Neuronal stem cell (in vitro differentiated cells): ENCODE data around the gene MYZAP.

ENCODE experiments used
- DNase-seq: peaks from one replicate; pipeline ENCODE4 v3.0.0-alpha.2; 2013; ENCODE audit warnings: low spot score
- H2AFZ ChIP-seq: one replicate; pipeline ENCODE4 v1.6.1; 2013; ENCODE audit warnings: mild to moderate bottlenecking, low read length, inconsistent platforms
- H2AK5ac ChIP-seq: 2 replicates; pipeline ENCODE4 v1.6.1; 2013; ENCODE audit warnings: low read depth, mild to moderate bottlenecking, inconsistent platforms, low read length, moderate library complexity, mixed read lengths
- H2BK120ac ChIP-seq: 2 replicates; pipeline ENCODE4 v1.6.1; 2013; ENCODE audit warnings: low read depth, mild to moderate bottlenecking, inconsistent platforms, low read length, moderate library complexity, mixed read lengths
- H2BK12ac ChIP-seq: one replicate; pipeline ENCODE4 v1.6.1; 2013; ENCODE audit warnings: low read length, inconsistent platforms
- H2BK15ac ChIP-seq: 2 replicates; pipeline ENCODE4 v1.6.1; 2013; ENCODE audit warnings: mild to moderate bottlenecking, low read length, inconsistent platforms, mixed read lengths
- H2BK5ac ChIP-seq: one replicate; pipeline ENCODE4 v1.6.1; 2013; ENCODE audit warnings: inconsistent platforms, mild to moderate bottlenecking, low read length, moderate library complexity
- H3K14ac ChIP-seq: one replicate; pipeline ENCODE4 v1.6.1; 2013; ENCODE audit warnings: low read length, inconsistent platforms
- H3K18ac ChIP-seq: 2 replicates; pipeline ENCODE4 v1.6.1; 2013; ENCODE audit warnings: low read length, inconsistent platforms
- H3K23ac ChIP-seq: 2 replicates; pipeline ENCODE4 v1.6.1; 2013; ENCODE audit warnings: low read depth, mild to moderate bottlenecking, mixed read lengths, low read length, inconsistent platforms; ENCODE audit not compliant: poor library complexity
- H3K27ac ChIP-seq: replicated peaks from 3 replicates; pipeline ENCODE4 v1.5.1; 2013; ENCODE audit warnings: low read length, inconsistent platforms
- H3K27me3 ChIP-seq, 3 experiments: 2 replicates each; pipeline ENCODE4 v1.6.1; 2013; ENCODE audit warnings: low read length in 3 of 3, mild to moderate bottlenecking in 2 of 3, inconsistent platforms in 1 of 3, low read depth in 1 of 3, mixed read lengths in 1 of 3, moderate library complexity in 1 of 3; ENCODE audit not compliant: control insufficient read depth in 3 of 3, insufficient read depth in 3 of 3
- H3K36me3 ChIP-seq, 2 donors: replicated peaks in 1 of 2; 2 replicates each; pipeline ENCODE4 v1.6.1; 2013; ENCODE audit warnings: low read length in 2 of 2; ENCODE audit not compliant: control insufficient read depth in 2 of 2, insufficient read depth in 2 of 2
- H3K4ac ChIP-seq: 2 replicates; pipeline ENCODE4 v1.6.1; 2013; ENCODE audit warnings: inconsistent platforms, mild to moderate bottlenecking, low read length, moderate library complexity
- H3K4me1 ChIP-seq, 2 donors: 1 replicate in 1 of 2; 2 replicates in 1 of 2; pipeline ENCODE4 v1.6.1; 2013; ENCODE audit warnings: low read length in 2 of 2, low read depth in 1 of 2; ENCODE audit not compliant: control insufficient read depth in 2 of 2, insufficient read depth in 1 of 2
- H3K4me2 ChIP-seq: one replicate; pipeline ENCODE4 v1.6.1; 2013; ENCODE audit warnings: mild to moderate bottlenecking, low read length, inconsistent platforms; ENCODE audit not compliant: insufficient read depth, poor library complexity, severe bottlenecking
- H3K4me3 ChIP-seq, 2 donors: 2 replicates each; pipeline ENCODE4 v1.5.1; 2013; ENCODE audit warnings: low read length in 2 of 2, mild to moderate bottlenecking in 2 of 2, inconsistent platforms in 1 of 2, moderate library complexity in 1 of 2
- H3K79me1 ChIP-seq: one replicate; pipeline ENCODE4 v1.6.1; 2013; ENCODE audit warnings: low read depth, mild to moderate bottlenecking, inconsistent platforms, low read length, moderate library complexity
- H3K9ac ChIP-seq: one replicate; pipeline ENCODE4 v1.6.1; 2013; ENCODE audit warnings: mild to moderate bottlenecking, low read depth, low read length, inconsistent platforms; ENCODE audit not compliant: poor library complexity
- H3K9me3 ChIP-seq, 2 donors: replicated peaks in 1 of 2; 2 replicates each; pipeline versions ENCODE3 to v1.6.1; 2013; ENCODE audit warnings: low read length in 2 of 2, mild to moderate bottlenecking in 2 of 2, inconsistent platforms in 1 of 2, low read depth in 1 of 2, mixed read lengths in 1 of 2, moderate library complexity in 1 of 2; ENCODE audit not compliant: control insufficient read depth in 2 of 2, insufficient read depth in 1 of 2
- H4K8ac ChIP-seq: one replicate; pipeline ENCODE4 v1.6.1; 2013; ENCODE audit warnings: low read depth, mild to moderate bottlenecking, inconsistent platforms, low read length, moderate library complexity
- H4K91ac ChIP-seq: one replicate; pipeline ENCODE4 v1.6.1; 2013; ENCODE audit warnings: low read length, low read depth, mild to moderate bottlenecking, inconsistent platforms; ENCODE audit not compliant: poor library complexity
- WGBS, 2 donors: extraction: QIAGEN DNeasy Blood & Tissue Kit; methylation state at CpG; one replicate each; pipeline ENCODE4 v1.1.7; 2013; ENCODE audit warnings: missing lambda C conversion rate in 2 of 2, mixed read lengths in 1 of 2; ENCODE audit not compliant: insufficient read length in 2 of 2, insufficient replicate concordance in 1 of 2; ENCODE audit errors: extremely low coverage in 2 of 2; 5-methylcytosine and 5-hydroxymethylcytosine counted together

Gene MYZAP

GRCh38 chr15:57562196-57562769 is 29.4 kb upstream of the MYZAP start:
- H4K8ac ChIP-seq = no peak overlapping the region
- no peak overlapping the region for H2BK12ac ChIP-seq
- H3K18ac ChIP-seq = peak overlapping the region; percentile 59
- no peak overlapping the region for H2AK5ac ChIP-seq
- H3K9ac ChIP-seq = no peak overlapping the region
- H3K4me2 ChIP-seq = no peak overlapping the region
- H3K4me3 ChIP-seq = no peak overlapping the region
- no peaks in the 10 kb centered on the region for H3K9me3 ChIP-seq
- DNase-seq = no peak
- H3K23ac ChIP-seq = peak overlapping the region; percentile 83
- H3K27me3 ChIP-seq = peaks cover 0 to 10% (median 0%) of the 10 kb centered on the region in 3 experiments
- H4K91ac ChIP-seq = no peak overlapping the region
- H3K36me3 ChIP-seq = no peaks in the 10 kb centered on the region
- no peak overlapping the region for H3K4ac ChIP-seq
- H3K27ac ChIP-seq = no peak overlapping the region
- no peak overlapping the region for H2BK15ac ChIP-seq
- H3K14ac ChIP-seq = no peak overlapping the region
- no peak overlapping the region for H2BK5ac ChIP-seq
- H2AFZ ChIP-seq = no peak overlapping the region
- peak overlapping the region; percentile 75 for H2BK120ac ChIP-seq
- WGBS, 2 donors = no CpG with 5 or more reads among the region's 11 CpGs
- no peaks in the 10 kb centered on the region for H3K4me1 ChIP-seq
- H3K79me1 ChIP-seq = no peaks in the 10 kb centered on the region

- DNase-seq = no peak
- no peak overlapping the region for H3K18ac ChIP-seq
- no peaks in the 10 kb centered on the region for H3K4me1 ChIP-seq
- H3K4ac ChIP-seq = no peak overlapping the region
- H2BK12ac ChIP-seq = no peak overlapping the region
- H3K9me3 ChIP-seq = no peaks in the 10 kb centered on the region
- H2BK5ac ChIP-seq = no peak overlapping the region
- H3K23ac ChIP-seq = no peak overlapping the region
- no peak overlapping the region for H3K4me2 ChIP-seq
- no peaks in the 10 kb centered on the region for H3K79me1 ChIP-seq
- peaks cover 0 to 10% (median 0%) of the 10 kb centered on the region in 3 experiments for H3K27me3 ChIP-seq
- H2BK15ac ChIP-seq = no peak overlapping the region
- H3K27ac ChIP-seq = no peak overlapping the region
- H2BK120ac ChIP-seq = no peak overlapping the region
- no peak overlapping the region for H2AK5ac ChIP-seq
- no CpG with 5 or more reads among the region's 6 CpGs for WGBS, 2 donors
- H3K9ac ChIP-seq = no peak overlapping the region
- H4K8ac ChIP-seq = no peak overlapping the region
- no peak overlapping the region for H4K91ac ChIP-seq
- no peaks in the 10 kb centered on the region for H3K36me3 ChIP-seq
- no peak overlapping the region for H3K4me3 ChIP-seq
- H2AFZ ChIP-seq = no peak overlapping the region
- no peak overlapping the region for H3K14ac ChIP-seq
Observed at GRCh38 chr15:57563416-57563815, 28.3 kb upstream of the MYZAP start.

GRCh38 chr15:57565311-57565710 is 26.4 kb upstream of the MYZAP start:
- WGBS, 2 donors = no CpG with 5 or more reads among the region's 10 CpGs
- H3K14ac ChIP-seq = no peak overlapping the region

GRCh38 chr15:57566834-57567233 is 24.9 kb upstream of the MYZAP start:
- no peak overlapping the region for H2BK15ac ChIP-seq
- no peak overlapping the region for H3K27ac ChIP-seq
- no CpG with 5 or more reads among the region's 4 CpGs for WGBS, 2 donors
- H2AK5ac ChIP-seq = no peak overlapping the region
- no peaks in the 10 kb centered on the region for H3K9me3 ChIP-seq
- H3K4ac ChIP-seq = no peak overlapping the region
- H3K4me3 ChIP-seq = no peak overlapping the region
- no peak overlapping the region for H3K4me2 ChIP-seq
- H3K27me3 ChIP-seq = peaks cover 0 to 16% (median 0%) of the 10 kb centered on the region in 3 experiments
- DNase-seq = no peak
- no peak overlapping the region for H2BK120ac ChIP-seq
- peak overlapping the region; percentile 56 for H3K18ac ChIP-seq
- H3K4me1 ChIP-seq = no peaks in the 10 kb centered on the region
- peak overlapping the region; percentile 17 for H3K14ac ChIP-seq
- H2BK12ac ChIP-seq = no peak overlapping the region
- H3K9ac ChIP-seq = no peak overlapping the region
- no peak overlapping the region for H3K23ac ChIP-seq
- no peaks in the 10 kb centered on the region for H3K79me1 ChIP-seq
- no peak overlapping the region for H2BK5ac ChIP-seq
- H4K8ac ChIP-seq = peak overlapping the region; percentile 32
- H3K36me3 ChIP-seq = no peaks in the 10 kb centered on the region
- H4K91ac ChIP-seq = no peak overlapping the region
- H2AFZ ChIP-seq = no peak overlapping the region

More at GRCh38 chr15:57565311-57565710, 26.4 kb upstream of the MYZAP start:
- Histone ChIP-seq H4K8ac (no peak overlapping the region), H2BK5ac (no peak overlapping the region), H3K79me1 (no peaks in the 10 kb centered on the region), H3K4ac (no peak overlapping the region), H3K9ac (no peak overlapping the region), H3K27me3 (peaks cover 0 to 12% (median 0%) of the 10 kb centered on the region in 3 experiments), H2BK120ac (no peak overlapping the region), H4K91ac (no peak overlapping the region), H2AFZ (peak overlapping the region; percentile 20), H3K4me3 (no peak overlapping the region), H3K18ac (no peak overlapping the region), H3K4me1 (no peaks in the 10 kb centered on the region), H2BK12ac (no peak overlapping the region), H3K27ac (no peak overlapping the region), H2BK15ac (no peak overlapping the region), H3K4me2 (no peak overlapping the region), H3K36me3 (no peaks in the 10 kb centered on the region), H3K9me3 (no peaks in the 10 kb centered on the region), H3K23ac (no peak overlapping the region), H2AK5ac (no peak overlapping the region)
- DNase-seq = no peak
